ENCODE data around the gene OR6C75.

GRCh38 chr12:55372521-55372920, 9.7 kb downstream of the OR6C75 start:
- no peak for TF ChIP-seq POLR2AphosphoS5 (IDR thresholded peaks at IDR 0.05)
- no peak for TF ChIP-seq CTCF (IDR thresholded peaks at IDR 0.05)
- TF ChIP-seq POLR2A (IDR thresholded peaks at IDR 0.05; ENCODE audit: low read depth), result no peak
- no peak for TF ChIP-seq EP300 (IDR thresholded peaks at IDR 0.05)

Measured in esophagus muscularis mucosa (tissue), 4 donors.